GM06990 (cell line): ENCODE measurements around the gene PPP1R10.

Experiments
- DNase-seq: peaks from one replicate; pipeline ENCODE4 v3.0.0-alpha.2; 2011; ENCODE audit not compliant: insufficient read length; ENCODE audit errors: extremely low read depth
- H3K27me3 ChIP-seq: replicated peaks from 2 replicates; pipeline ENCODE4 v1.6.0; 2011; ENCODE audit warnings: low read length; ENCODE audit not compliant: control insufficient read depth, insufficient read depth
- H3K36me3 ChIP-seq: 2 replicates; pipeline ENCODE4 v1.5.1; 2011; ENCODE audit warnings: low read length; ENCODE audit not compliant: control insufficient read depth, insufficient read depth
- H3K4me3 ChIP-seq: replicated peaks from 2 replicates; pipeline ENCODE4 v1.5.1; 2011; ENCODE audit warnings: low read depth, mild to moderate bottlenecking, control low read depth, low read length
- TF ChIP-seq, protein P1 (sequence below): IDR thresholded peaks from 2 replicates; pipeline ENCODE4 v1.5.1; 2011; ENCODE audit warnings: low read length, control low read depth, mild to moderate bottlenecking, inconsistent platforms; ENCODE audit not compliant: insufficient read depth, poor library complexity, severe bottlenecking

PPP1R10 gene

DNA sequence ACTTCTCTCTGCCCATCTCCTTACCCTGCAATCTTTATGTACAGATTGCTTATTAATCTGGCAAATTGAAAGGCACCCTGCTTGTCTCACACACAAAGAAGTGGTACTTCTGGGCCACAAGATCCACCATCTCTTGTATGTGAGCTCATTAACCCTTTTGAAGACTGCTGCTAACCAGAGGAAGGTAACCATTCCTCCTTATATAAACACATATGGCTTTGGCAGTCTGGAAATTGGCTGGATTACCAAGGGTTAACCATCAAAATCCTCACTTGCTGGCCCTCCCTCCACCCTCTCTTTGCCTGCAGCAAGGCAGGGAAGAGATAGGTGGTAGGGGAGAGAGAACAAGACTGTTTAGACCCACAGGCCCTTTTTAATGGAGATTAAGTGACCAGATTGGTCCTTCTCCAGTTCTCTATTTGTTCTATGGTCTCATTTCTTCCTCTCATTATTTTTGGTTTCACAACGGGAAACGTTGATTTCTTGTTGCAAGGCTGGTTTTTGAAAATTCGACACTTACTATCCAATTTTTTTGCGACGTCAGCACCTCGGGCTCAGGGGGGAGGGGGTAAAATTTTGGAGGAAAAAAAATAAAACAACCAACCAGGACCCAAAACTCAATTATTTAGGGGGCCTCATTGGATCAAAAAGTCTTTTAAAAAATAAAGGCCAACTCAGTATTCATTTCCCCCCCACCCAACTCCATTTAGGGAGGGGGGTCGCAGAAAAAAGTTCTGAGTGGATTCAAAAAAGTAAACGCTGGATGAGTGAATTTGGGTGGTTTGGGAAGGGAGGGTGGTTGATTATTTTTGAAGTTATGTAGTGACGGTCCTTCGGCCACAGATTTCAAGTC, 859 bp downstream of the PPP1R10 start:
- no peaks in the 10 kb centered on the region for H3K27me3 ChIP-seq
- DNase-seq, result peak; percentile 48
- peaks cover 10% of the 10 kb centered on the region for H3K36me3 ChIP-seq
- TF ChIP-seq, protein P1, sequence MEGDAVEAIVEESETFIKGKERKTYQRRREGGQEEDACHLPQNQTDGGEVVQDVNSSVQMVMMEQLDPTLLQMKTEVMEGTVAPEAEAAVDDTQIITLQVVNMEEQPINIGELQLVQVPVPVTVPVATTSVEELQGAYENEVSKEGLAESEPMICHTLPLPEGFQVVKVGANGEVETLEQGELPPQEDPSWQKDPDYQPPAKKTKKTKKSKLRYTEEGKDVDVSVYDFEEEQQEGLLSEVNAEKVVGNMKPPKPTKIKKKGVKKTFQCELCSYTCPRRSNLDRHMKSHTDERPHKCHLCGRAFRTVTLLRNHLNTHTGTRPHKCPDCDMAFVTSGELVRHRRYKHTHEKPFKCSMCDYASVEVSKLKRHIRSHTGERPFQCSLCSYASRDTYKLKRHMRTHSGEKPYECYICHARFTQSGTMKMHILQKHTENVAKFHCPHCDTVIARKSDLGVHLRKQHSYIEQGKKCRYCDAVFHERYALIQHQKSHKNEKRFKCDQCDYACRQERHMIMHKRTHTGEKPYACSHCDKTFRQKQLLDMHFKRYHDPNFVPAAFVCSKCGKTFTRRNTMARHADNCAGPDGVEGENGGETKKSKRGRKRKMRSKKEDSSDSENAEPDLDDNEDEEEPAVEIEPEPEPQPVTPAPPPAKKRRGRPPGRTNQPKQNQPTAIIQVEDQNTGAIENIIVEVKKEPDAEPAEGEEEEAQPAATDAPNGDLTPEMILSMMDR, result no peak
- H3K4me3 ChIP-seq, result peak overlapping the region; percentile 97

DNA sequence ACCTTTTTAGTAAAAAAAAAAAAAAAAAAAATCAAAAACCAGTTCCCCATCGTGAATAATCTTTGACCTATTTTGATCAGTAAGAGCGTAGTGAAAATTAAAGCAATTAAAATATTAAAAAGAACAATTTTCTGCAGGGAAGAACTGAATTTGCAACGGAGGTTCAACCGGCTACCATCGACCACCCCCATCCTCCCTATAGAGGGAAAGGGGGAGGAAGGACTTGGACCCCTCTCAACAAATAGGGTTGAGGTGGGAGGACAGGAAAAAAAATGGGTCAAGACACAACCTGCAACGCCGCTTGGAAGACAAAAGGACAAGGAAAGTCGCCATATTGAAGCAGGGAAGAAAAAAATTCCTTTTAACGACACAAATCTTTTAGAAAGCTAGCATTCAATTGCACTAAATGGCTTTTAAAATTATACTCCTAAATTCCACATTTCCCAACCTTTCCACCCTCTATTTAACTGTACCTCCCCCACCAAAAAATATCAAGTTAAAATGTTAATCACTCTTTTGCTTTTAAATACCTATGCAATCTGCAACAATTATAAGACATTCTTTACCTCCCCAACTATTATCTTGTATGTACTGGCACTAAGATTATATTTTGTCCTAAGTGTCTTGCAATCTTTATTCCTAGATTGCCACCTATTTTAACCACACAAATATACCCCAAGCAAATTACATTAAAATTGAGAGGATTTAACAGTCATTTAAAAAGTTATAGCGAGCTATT, 1.7 kb downstream of the PPP1R10 start:
- DNase-seq, result peak; percentile 49
- Histone ChIP-seq H3K36me3 (peaks cover 10% of the 10 kb centered on the region), H3K4me3 (peak overlapping the region; percentile 97), H3K27me3 (no peaks in the 10 kb centered on the region)
- TF ChIP-seq, protein P1, result no peak

DNA sequence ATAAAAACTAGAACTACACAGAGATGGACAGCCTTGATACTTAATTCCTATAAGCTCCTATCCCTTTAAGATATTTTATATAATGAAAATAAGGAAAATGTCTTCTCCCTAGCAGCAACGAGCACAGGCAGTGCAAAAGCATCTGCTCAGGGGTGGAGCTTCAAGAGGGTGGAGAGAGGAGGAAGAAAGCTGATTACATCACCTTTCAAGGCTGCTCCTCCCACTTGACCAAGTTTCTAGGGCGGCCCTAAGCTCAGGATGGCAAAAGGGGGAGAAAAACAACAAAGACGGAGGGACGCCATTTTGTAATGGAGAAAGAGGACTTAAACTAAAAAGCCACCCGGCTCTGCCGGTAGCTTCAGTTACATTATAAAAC, 2.2 kb downstream of the PPP1R10 start:
- DNase-seq, result peak; percentile 84
- H3K27me3 ChIP-seq, result no peaks in the 10 kb centered on the region
- TF ChIP-seq, protein P1, result no peak
- peaks cover 10% of the 10 kb centered on the region for H3K36me3 ChIP-seq
- peak overlapping the region; percentile 97 for H3K4me3 ChIP-seq

DNA sequence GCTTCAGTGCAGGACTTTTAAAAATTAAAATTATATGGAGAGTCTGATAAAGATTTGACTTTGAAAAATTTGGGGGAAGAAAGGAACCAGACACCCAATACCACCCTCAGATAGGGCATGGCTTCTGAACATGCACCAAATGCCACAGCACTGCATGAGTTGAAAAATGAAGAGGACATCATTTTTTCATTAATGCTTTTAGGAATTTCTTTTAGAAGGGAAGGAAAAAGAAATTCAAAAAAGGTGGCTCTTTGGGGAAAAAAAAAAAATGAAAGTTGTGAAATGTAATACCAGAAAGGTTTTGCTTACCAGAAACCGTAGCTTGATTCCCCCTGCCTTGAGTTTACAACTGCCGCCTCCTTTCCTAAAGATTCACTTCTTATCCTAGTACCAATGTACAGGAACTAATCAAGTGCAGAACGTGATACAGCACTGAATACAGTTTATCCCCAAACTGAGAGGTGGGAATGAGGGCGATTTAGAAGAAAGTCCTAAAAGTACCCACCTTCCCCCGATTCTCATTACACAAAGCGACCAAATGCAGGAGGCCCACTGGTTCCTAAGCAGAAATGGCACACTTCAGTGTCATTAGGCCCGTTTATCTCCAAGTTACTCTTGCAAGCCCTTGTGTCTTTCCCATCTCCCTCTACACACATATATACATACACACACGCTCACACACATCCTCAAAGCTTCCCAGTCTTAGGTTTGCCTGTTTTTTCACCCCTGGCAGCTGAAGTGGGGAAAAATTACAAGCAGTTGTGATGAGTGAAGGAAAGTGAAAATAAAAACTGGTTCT, 2.8 kb downstream of the PPP1R10 start:
- no peak for DNase-seq
- Histone ChIP-seq H3K36me3 (peaks cover 9% of the 10 kb centered on the region), H3K27me3 (no peaks in the 10 kb centered on the region), H3K4me3 (peak overlapping the region; percentile 18)
- TF ChIP-seq, protein P1, result no peak

DNA sequence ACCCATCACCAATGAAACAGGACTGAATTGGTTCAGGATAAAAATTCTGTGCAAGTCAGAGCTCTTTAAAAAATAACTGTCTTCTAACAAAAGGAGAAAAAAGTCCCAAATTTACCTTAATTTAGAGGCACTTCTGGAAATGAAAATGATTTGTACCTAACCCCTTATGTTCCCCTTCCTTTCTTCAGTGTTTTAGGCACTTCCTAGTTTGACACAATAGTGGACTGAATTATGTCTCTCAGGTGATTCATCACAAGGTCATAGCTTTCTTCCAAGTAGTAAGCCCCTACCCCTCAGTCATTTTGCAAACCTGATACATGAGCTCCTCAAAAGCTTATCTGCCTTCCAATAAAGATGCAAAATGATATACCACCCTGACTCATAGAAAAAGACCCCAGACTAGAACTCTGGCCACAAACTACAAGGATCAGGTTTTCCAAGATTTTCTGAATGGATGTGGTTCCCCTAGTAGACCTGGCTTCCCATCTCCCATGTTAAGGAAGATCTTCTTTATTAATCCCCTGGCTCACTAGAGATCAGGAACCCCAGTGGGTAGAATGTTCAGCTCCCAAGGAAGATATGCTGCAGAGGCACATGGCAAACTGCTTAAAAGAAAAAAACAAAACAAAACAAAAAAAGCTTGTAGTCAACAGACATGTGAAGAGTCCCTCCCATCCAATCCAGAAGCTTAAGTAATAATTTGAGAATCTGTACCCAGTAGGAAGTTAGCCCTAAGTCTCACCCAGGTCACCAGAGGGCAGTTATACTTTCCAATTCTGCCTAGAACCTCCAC, 3.6 kb downstream of the PPP1R10 start:
- no peaks in the 10 kb centered on the region for H3K27me3 ChIP-seq
- H3K36me3 ChIP-seq, result peaks cover 14% of the 10 kb centered on the region
- no peak for DNase-seq
- no peak overlapping the region for H3K4me3 ChIP-seq
- TF ChIP-seq, protein P1, result no peak
